K562 (cell line): ENCODE results near the gene SIGLEC5. TPM values are rescaled to one million over a fixed set of nuclear protein-coding genes. Genes with fewer than 3 reads are reported as not detected.
A peak's percentile ranks its signal among the peaks of the same experiment; 100 is the strongest.

Source experiments
- ATF7 ChIP-seq: fragments of 450-650 bp; IDR thresholded peaks from 2 replicates; pipeline ENCODE4 v1.7.1; 2014; ENCODE audit warnings: mild to moderate bottlenecking, moderate library complexity
- BRF1 ChIP-seq: IDR thresholded peaks from 3 replicates; pipeline ENCODE4 v1.6.1; 2011; ENCODE audit warnings: borderline replicate concordance, mild to moderate bottlenecking; ENCODE audit not compliant: insufficient read length; ENCODE audit errors: extremely low read depth
- BRF2 ChIP-seq: IDR thresholded peaks from 3 replicates; pipeline ENCODE4 v1.6.1; 2011; ENCODE audit warnings: borderline replicate concordance, mild to moderate bottlenecking; ENCODE audit not compliant: insufficient read length, insufficient read depth
- CBFB ChIP-seq: sonication (generic); formaldehyde crosslinking; IDR thresholded peaks from 2 replicates; pipeline ENCODE4 v1.4.0; 2020; ENCODE audit warnings: mild to moderate bottlenecking, missing genetic modification reagents
- DPF2 ChIP-seq: fragments of 450-650 bp; IDR thresholded peaks from 2 replicates; pipeline ENCODE4 v1.6.1; 2016
- EGR1 ChIP-seq: fragments of 450-650 bp; conservative IDR thresholded peaks from 2 replicates; pipeline ENCODE4 v1.6.1; 2017; ENCODE audit warnings: mild to moderate bottlenecking
- FOXA1 ChIP-seq: fragments of 450-650 bp; IDR thresholded peaks from 2 replicates; pipeline ENCODE4 v1.6.1; 2016; ENCODE audit warnings: mild to moderate bottlenecking, borderline replicate concordance
- FOXK2 ChIP-seq, 2 experiments: fragments of 450-650 bp; IDR thresholded peaks in 1 of 2; conservative IDR thresholded peaks in 1 of 2; 2 replicates each; pipeline ENCODE4 v1.6.1; 2016; ENCODE audit warnings: low read depth in 2 of 2, mild to moderate bottlenecking in 1 of 2
- KLF6 ChIP-seq: fragments of 250-450 bp; sonication (Bioruptor Pico); IDR thresholded peaks from 2 replicates; pipeline ENCODE4 v1.4.0; 2020; ENCODE audit warnings: mild to moderate bottlenecking, moderate library complexity, borderline replicate concordance
- MAFF ChIP-seq: IDR thresholded peaks from 2 replicates; pipeline ENCODE4 v1.6.1; 2012; ENCODE audit warnings: low read length, improper control_type of control experiment
- MTF1 ChIP-seq: fragments of 250-450 bp; sonication (Bioruptor Pico); IDR thresholded peaks from 2 replicates; pipeline ENCODE4 v1.9.0; 2021; ENCODE audit warnings: moderate library complexity, mild to moderate bottlenecking, inconsistent platforms, borderline replicate concordance
- PHF21A ChIP-seq: fragments of 450-650 bp; IDR thresholded peaks from 2 replicates; pipeline ENCODE4 v1.6.1; 2017; ENCODE audit warnings: low read depth, borderline replicate concordance
- PTTG1 ChIP-seq: fragments of 450-650 bp; IDR thresholded peaks from 2 replicates; pipeline ENCODE4 v1.6.1; 2016; ENCODE audit warnings: low read depth, mild to moderate bottlenecking, missing genetic modification characterization, missing compliant biosample characterization
- PYGO2 ChIP-seq: fragments of 450-650 bp; IDR thresholded peaks from 2 replicates; pipeline ENCODE4 v1.6.1; 2016; ENCODE audit warnings: mild to moderate bottlenecking, missing genetic modification characterization, moderate library complexity, missing compliant biosample characterization
- SAP30 ChIP-seq: fragments of 200-600 bp; sonication (generic); IDR thresholded peaks from 2 replicates; pipeline ENCODE4 v1.6.1; 2012; ENCODE audit warnings: borderline replicate concordance, low read depth, mild to moderate bottlenecking, moderate library complexity, low read length, control low read depth, inconsistent platforms; ENCODE audit not compliant: insufficient read depth, poor library complexity, severe bottlenecking
- SOX6 ChIP-seq: fragments of 450-650 bp; IDR thresholded peaks from 2 replicates; pipeline ENCODE4 v1.6.1; 2014; ENCODE audit warnings: mild to moderate bottlenecking
- TBL1XR1 ChIP-seq, 2 experiments: IDR thresholded peaks; 2 replicates each; pipeline ENCODE4 v1.6.1; 2012; ENCODE audit warnings: improper control_type of control experiment in 2 of 2, low read length in 2 of 2, mild to moderate bottlenecking in 1 of 2
- TCFL5 ChIP-seq: fragments of 250-450 bp; sonication (Bioruptor Pico); conservative IDR thresholded peaks from 2 replicates; pipeline ENCODE4 v1.6.1; 2021; ENCODE audit warnings: mild to moderate bottlenecking, moderate library complexity, matching md5 sums
- XRCC5 ChIP-seq: fragments of 200-400 bp; formaldehyde crosslinking; IDR thresholded peaks from 2 replicates; pipeline ENCODE4 v1.6.1; 2017; ENCODE audit warnings: low read depth, mild to moderate bottlenecking, low read length
- ZFP30 ChIP-seq: fragments of 250-450 bp; sonication (Bioruptor Pico); IDR thresholded peaks from 2 replicates; pipeline ENCODE4 v1.8.0; 2022; ENCODE audit warnings: moderate library complexity, mild to moderate bottlenecking, inconsistent platforms, borderline replicate concordance
- ZFP91 ChIP-seq: sonication (generic); formaldehyde crosslinking; IDR thresholded peaks from 2 replicates; pipeline ENCODE4 v1.8.0; 2022; ENCODE audit warnings: mild to moderate bottlenecking, missing genetic modification reagents
- ZMIZ1 ChIP-seq, 2 experiments: fragments of 150-350 bp in 1 of 2; IDR thresholded peaks; 2 replicates each; pipeline ENCODE4 v1.6.1; 2012 to 2016; ENCODE audit warnings: low read depth in 2 of 2, low read length in 2 of 2, mild to moderate bottlenecking in 1 of 2, moderate library complexity in 1 of 2
- ZNF316 ChIP-seq: fragments of 450-650 bp; IDR thresholded peaks from 2 replicates; pipeline ENCODE4 v1.6.1; 2016
- ZNF445 ChIP-seq: fragments of 250-450 bp; sonication (Bioruptor Pico); IDR thresholded peaks from 2 replicates; pipeline ENCODE4 v1.4.0; 2020; ENCODE audit warnings: low read depth, mild to moderate bottlenecking, moderate library complexity
- ZNF77 ChIP-seq: fragments of 250-450 bp; sonication (Bioruptor Pico); IDR thresholded peaks from 2 replicates; pipeline ENCODE4 v1.5.0; 2020
- polyA plus RNA-seq, 8 experiments: library from polyadenylated mRNA; depleted of rRNA in 4 of 8; stranded (reverse) in 5 of 8; unstranded in 3 of 8; fragments of >200 nt; fragmentation: Nextera tagmentation in 2 of 8; fragmentation: Illumina TruSeq in 1 of 8; extraction: Ambion mirVana in 2 of 8; extraction: Trizol in 1 of 8; gene quantifications; 2 replicates each; pipeline versions ENCODE4 v1.2.1 to v1.2.3, GENCODE V29; 2011 to 2014; ENCODE audit warnings: inconsistent platforms in 1 of 8, missing spikeins in 1 of 8
- total RNA-seq, 7 experiments: library from RNA; depleted of rRNA in 6 of 7; stranded (reverse); fragments of >200 nt in 6 of 7; fragmentation: Illumina TruSeq in 2 of 7; extraction: Trizol in 2 of 7; gene quantifications; 2 replicates each; pipeline versions ENCODE4 v1.2.1 to v1.2.3, GENCODE V29; 2011 to 2021; ENCODE audit warnings: low replicate concordance in 1 of 7

Gene SIGLEC5
- total and polyA plus RNA-seq, 9 of the 15 experiments (the other 6 are each of a cell fraction or from before 2014, with no cell fraction given): 0.14 TPM; not detected in 8

- no peak for TF ChIP-seq ZMIZ1 (IDR thresholded peaks at IDR 0.05; ENCODE audit: low read depth in 2 of 2, low read length in 2 of 2)
- no peak for TF ChIP-seq MTF1 (CRISPR knock-in tag)
- TF ChIP-seq ZNF316: peak; percentile 52; the same call in 1 of the 2 replicates
- no peak for TF ChIP-seq ZFP91
- TF ChIP-seq EGR1: no peak
- no peak for TF ChIP-seq SAP30
- no peak for TF ChIP-seq TCFL5 (CRISPR knock-in tag)
- no peak for TF ChIP-seq BRF2
- TF ChIP-seq PHF21A: no peak
- no peak for TF ChIP-seq ATF7
- TF ChIP-seq ZFP30 (CRISPR knock-in tag): no peak
- no peak for TF ChIP-seq FOXK2 (conservative IDR thresholded peaks at IDR 0.05 in 1 of 2, IDR thresholded peaks at IDR 0.05 in 1 of 2; ENCODE audit: low read depth in 2 of 2)
- TF ChIP-seq MAFF: peak; percentile 29; the same call in 1 of the 2 replicates
- TF ChIP-seq KLF6: no peak
- TF ChIP-seq PYGO2: no peak
- no peak for TF ChIP-seq DPF2
- no peak for TF ChIP-seq PTTG1 (tag)
- TF ChIP-seq FOXA1: no peak
- TF ChIP-seq TBL1XR1 (IDR thresholded peaks at IDR 0.05; ENCODE audit: low read length in 2 of 2): no peak
- TF ChIP-seq ZNF445: peak; percentile 75; the same call in 1 of the 2 replicates
- no peak for TF ChIP-seq XRCC5
- TF ChIP-seq ZNF77 (CRISPR knock-in tag): no peak
- TF ChIP-seq SOX6: no peak
- no peak for TF ChIP-seq CBFB
- no peak for TF ChIP-seq BRF1
Measured at GRCh38 chr19:51654783-51655182, 24.6 kb upstream of the SIGLEC5 start (continued).
